Measurements from ENCODE around the gene PGAP6. TPM values are rescaled to one million over a fixed set of nuclear protein-coding genes. Genes with fewer than 3 reads are reported as not detected.
"Not testable (repeated sequence)": the region's sequence is repeated elsewhere in the genome, so short reads cannot be mapped to it uniquely, and the experiment has no call there.

The PGAP6 gene
- total RNA-seq, 1 donor from 2014 or later = 36.3 TPM

DNA sequence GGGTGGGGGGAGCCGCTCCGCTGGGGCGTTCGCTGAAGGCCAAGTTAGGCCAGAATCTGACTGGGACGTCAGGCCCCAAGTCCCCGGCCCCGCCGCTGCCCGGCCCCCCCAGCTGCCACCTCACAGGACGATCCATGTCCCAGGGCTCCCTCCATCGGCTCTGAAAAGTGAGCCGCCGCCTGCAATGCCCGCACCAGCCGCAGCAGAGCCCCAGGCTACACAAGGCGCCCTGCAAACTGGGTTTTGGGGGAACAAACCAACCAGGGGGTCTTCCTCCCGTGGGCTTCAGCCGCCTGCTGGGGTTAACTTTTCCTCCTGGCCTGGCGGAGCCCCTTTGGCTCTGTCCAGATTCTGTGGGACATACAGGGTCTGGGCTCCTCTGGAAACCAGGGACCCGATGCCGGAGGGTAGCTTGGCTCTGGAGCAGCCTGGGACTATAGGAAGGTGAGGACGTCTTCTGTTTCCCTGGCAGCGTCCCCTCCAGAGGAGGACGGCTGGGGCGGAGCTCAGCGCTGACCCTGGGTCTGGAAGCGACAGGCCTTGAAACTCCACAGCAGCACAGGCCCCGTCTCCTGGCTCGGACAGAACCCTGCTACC, 16.1 kb upstream of the PGAP6 start:
- peaks cover 11% of the 10 kb centered on the region for H3K27me3 Mint-ChIP-seq (ENCODE audit: insufficient read depth)
- no peaks in the 10 kb centered on the region for H3K9me3 Mint-ChIP-seq
- H3K4me3 Mint-ChIP-seq = peak overlapping the region; percentile 87
- intact Hi-C loops (cut with micrococcal nuclease) = no loop called here
- H3K4me1 Mint-ChIP-seq (ENCODE audit: low read depth) = peaks cover 19% of the 10 kb centered on the region
- H3K36me3 Mint-ChIP-seq (ENCODE audit: low read depth) = no peaks in the 10 kb centered on the region
- no peak overlapping the region for H3K27ac Mint-ChIP-seq
- no peak for DNase-seq (ENCODE audit: low spot score)

- H3K4me3 Mint-ChIP-seq = peak within 1 kb of the TSS; percentile 87
- intact Hi-C loops (cut with micrococcal nuclease) = no loop called here
- peaks cover 20% of the 10 kb centered on the region for H3K4me1 Mint-ChIP-seq (ENCODE audit: low read depth)
- peak within 1 kb of the TSS; percentile 73 for H3K27ac Mint-ChIP-seq
- peaks cover 11% of the 10 kb centered on the region for H3K27me3 Mint-ChIP-seq (ENCODE audit: insufficient read depth)
- H3K36me3 Mint-ChIP-seq (ENCODE audit: low read depth) = no peaks in the 10 kb centered on the region
- DNase-seq (ENCODE audit: low spot score) = no peak
- peaks cover under 1% of the 10 kb centered on the region for H3K9me3 Mint-ChIP-seq
These were observed 15.4 kb upstream of the PGAP6 start, which contains the start of gene NME4 for GRCh38 chr16:397135-397661. Gene NME4 (plus strand): TSS chr16:397199. CDS start chr16:397223, 24 bp downstream.

GRCh38 chr16:396605-397004, 14.8 kb upstream of the PGAP6 start:
- H3K27me3 Mint-ChIP-seq (ENCODE audit: insufficient read depth) = peaks cover 11% of the 10 kb centered on the region
- H3K27ac Mint-ChIP-seq = peak overlapping the region; percentile 73
- no peaks in the 10 kb centered on the region for H3K36me3 Mint-ChIP-seq (ENCODE audit: low read depth)
- peaks cover 6% of the 10 kb centered on the region for H3K9me3 Mint-ChIP-seq
- peaks cover 25% of the 10 kb centered on the region for H3K4me1 Mint-ChIP-seq (ENCODE audit: low read depth)
- no peak for DNase-seq (ENCODE audit: low spot score)
- intact Hi-C loops (cut with micrococcal nuclease) = no loop called here
- peak overlapping the region; percentile 78 for H3K4me3 Mint-ChIP-seq

- H3K4me3 Mint-ChIP-seq = peak overlapping the region; percentile 78
- peaks cover 11% of the 10 kb centered on the region for H3K27me3 Mint-ChIP-seq (ENCODE audit: insufficient read depth)
- peaks cover 6% of the 10 kb centered on the region for H3K9me3 Mint-ChIP-seq
- no peaks in the 10 kb centered on the region for H3K36me3 Mint-ChIP-seq (ENCODE audit: low read depth)
- peaks cover 25% of the 10 kb centered on the region for H3K4me1 Mint-ChIP-seq (ENCODE audit: low read depth)
- H3K27ac Mint-ChIP-seq = no peak overlapping the region
- no peak for DNase-seq (ENCODE audit: low spot score)
- intact Hi-C loops (cut with micrococcal nuclease) = no loop called here
These were observed 14.4 kb upstream of the PGAP6 start for GRCh38 chr16:396199-396598.

- intact Hi-C loops (cut with micrococcal nuclease) = loop anchor here (1.0 kb wide), 1 partner anchor 95 kb away; no protein-coding TSS in a partner anchor
- no peak overlapping the region for H3K4me3 Mint-ChIP-seq
- peaks cover 15% of the 10 kb centered on the region for H3K27me3 Mint-ChIP-seq (ENCODE audit: insufficient read depth)
- peaks cover 15% of the 10 kb centered on the region for H3K4me1 Mint-ChIP-seq (ENCODE audit: low read depth)
- H3K27ac Mint-ChIP-seq = no peak overlapping the region
- no peak for DNase-seq (ENCODE audit: low spot score)
- H3K9me3 Mint-ChIP-seq = peaks cover 6% of the 10 kb centered on the region
- no peaks in the 10 kb centered on the region for H3K36me3 Mint-ChIP-seq (ENCODE audit: low read depth)
These were observed 10.8 kb upstream of the PGAP6 start for GRCh38 chr16:392450-393030.

- Mint-ChIP-seq H3K4me3 (no peak overlapping the region), H3K27me3 (ENCODE audit: insufficient read depth) (peaks cover 15% of the 10 kb centered on the region), H3K36me3 (ENCODE audit: low read depth) (no peaks in the 10 kb centered on the region), H3K27ac (peak overlapping the region; percentile 63), H3K4me1 (ENCODE audit: low read depth) (peaks cover 15% of the 10 kb centered on the region), H3K9me3 (peaks cover 6% of the 10 kb centered on the region)
- intact Hi-C loops (cut with micrococcal nuclease) = loop anchor here (1.0 kb wide), 1 partner anchor 95 kb away; no protein-coding TSS in a partner anchor
- peak; percentile 46 for DNase-seq (ENCODE audit: low spot score)
These were observed 10.1 kb upstream of the PGAP6 start for GRCh38 chr16:391885-392335.

GRCh38 chr16:389352-389751, 7.6 kb upstream of the PGAP6 start:
- Mint-ChIP-seq H3K27me3 (ENCODE audit: insufficient read depth) (peaks cover 7% of the 10 kb centered on the region), H3K4me1 (ENCODE audit: low read depth) (peaks cover 6% of the 10 kb centered on the region), H3K9me3 (peaks cover 6% of the 10 kb centered on the region), H3K36me3 (ENCODE audit: low read depth) (no peaks in the 10 kb centered on the region), H3K27ac (no peak overlapping the region), H3K4me3 (no peak overlapping the region)
- intact Hi-C loops (cut with micrococcal nuclease) = no loop called here
- no peak for DNase-seq (ENCODE audit: low spot score)

DNA sequence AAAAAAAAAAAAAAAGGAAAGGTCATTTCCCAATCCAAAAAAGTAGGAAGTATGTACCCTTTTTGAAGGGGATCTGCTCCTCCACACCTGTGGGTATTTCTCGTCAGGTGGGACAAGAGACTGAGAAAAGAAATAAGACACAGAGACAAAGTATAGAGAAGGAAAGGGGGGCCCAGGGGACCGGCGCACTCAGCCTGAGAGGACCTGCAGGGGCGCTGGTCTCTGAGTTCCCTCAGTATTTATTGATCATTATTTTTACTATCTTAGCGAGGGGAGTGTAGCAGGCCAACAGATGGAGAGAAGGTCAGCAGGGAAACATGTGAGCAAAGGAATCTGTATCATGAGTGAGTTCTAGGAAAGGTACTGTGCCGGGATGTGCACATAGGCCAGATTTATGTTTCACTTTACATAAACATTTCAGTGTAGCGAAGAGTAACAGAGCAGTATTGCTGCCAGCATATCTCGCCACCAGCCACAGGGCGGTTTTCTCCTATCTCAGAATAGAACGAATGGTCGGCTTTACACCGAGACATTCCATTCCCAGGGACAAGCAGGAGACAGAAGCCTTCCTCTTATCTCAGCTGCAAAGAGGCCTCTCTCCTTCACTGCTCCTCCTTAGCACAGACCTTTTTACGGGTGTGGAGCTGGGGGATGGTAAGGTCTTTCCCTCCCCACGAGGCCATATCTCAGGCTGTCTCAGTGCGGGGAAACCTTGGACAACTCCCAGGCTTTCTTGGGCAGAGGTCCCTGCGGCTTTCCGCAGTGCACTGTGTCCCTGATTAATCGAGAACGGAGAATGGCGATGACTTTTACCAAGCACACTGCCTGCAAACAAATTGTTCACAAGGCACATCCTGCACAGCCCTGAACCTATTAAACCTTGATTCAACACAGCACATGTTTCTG, 6.2 kb upstream of the PGAP6 start:
- H3K36me3 Mint-ChIP-seq (ENCODE audit: low read depth); DNase-seq (ENCODE audit: low spot score); H3K4me3 Mint-ChIP-seq; H3K9me3 Mint-ChIP-seq; intact Hi-C loops (cut with micrococcal nuclease); H3K27ac Mint-ChIP-seq: not testable (repeated sequence)
- Mint-ChIP-seq H3K27me3 (ENCODE audit: insufficient read depth) (peaks cover 14% of the 10 kb centered on the region), H3K4me1 (ENCODE audit: low read depth) (peaks cover 12% of the 10 kb centered on the region)

DNA sequence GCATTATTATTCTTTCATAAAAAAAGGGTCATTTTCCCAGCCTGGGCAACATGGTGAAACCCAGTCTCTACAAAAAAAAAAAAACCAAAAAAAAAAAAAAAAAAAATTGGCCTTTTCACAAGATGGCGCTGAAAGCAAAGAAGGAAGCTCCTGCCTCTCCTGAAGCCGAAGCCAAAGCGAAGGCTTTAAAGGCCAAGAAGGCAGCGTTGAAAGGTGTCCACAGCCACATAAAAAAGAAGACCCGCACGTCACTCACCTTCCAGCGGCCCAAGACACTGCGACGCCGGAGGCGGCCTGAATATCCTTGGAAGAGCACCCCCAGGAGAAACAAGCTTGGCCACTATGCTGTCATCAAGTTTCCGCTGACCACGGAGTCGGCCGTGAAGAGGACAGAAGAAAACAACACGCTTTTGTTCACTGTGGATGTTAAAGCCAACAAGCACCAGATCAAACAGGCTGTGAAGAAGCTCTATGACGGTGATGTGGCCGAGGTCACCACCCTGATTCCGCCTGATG, 4.9 kb upstream of the PGAP6 start:
- Mint-ChIP-seq H3K36me3 (ENCODE audit: low read depth) (no peaks in the 10 kb centered on the region), H3K27ac (no peak overlapping the region), H3K9me3 (peaks cover under 1% of the 10 kb centered on the region), H3K4me1 (ENCODE audit: low read depth) (peaks cover 7% of the 10 kb centered on the region), H3K4me3 (no peak overlapping the region), H3K27me3 (ENCODE audit: insufficient read depth) (peaks cover 19% of the 10 kb centered on the region)
- no peak for DNase-seq (ENCODE audit: low spot score)
- intact Hi-C loops (cut with micrococcal nuclease) = no loop called here

DNA sequence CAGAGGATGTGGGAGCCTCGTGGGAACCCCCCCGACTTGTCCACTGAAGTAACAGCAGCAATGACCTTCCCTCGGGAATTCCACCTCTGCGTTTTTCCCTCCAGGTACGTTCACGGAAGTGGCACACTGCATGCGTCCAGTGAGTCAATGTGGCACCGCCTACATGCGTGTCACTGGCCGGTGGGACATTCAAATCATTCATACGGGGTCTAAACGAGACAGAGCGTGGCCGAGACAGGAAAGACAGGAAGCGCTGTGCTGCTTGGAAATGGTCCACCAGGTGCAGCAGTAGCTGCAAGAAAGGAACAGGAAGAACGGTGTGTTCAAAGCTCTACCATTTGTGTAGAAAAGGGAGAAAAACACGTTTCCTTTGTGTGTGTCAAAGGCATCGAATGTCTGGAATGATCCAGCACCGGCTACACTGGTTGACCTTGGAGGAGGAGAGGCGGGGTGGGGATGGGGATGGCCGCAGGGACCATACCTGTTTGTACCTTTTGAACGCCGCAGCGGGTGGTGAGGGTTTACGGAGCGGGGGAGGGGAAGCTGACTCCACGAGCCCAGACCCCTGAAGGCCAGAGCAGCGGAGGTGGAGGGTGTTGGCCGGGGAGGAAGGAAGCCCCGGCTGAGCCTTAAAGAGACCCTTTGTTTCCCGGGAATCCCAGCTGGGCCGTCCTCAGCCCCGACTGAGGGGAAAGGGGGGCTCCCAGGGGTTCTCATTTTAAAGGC, 1.7 kb upstream of the PGAP6 start:
- no peaks in the 10 kb centered on the region for H3K36me3 Mint-ChIP-seq (ENCODE audit: low read depth)
- peak overlapping the region; percentile 82 for H3K4me3 Mint-ChIP-seq
- H3K27ac Mint-ChIP-seq = peak overlapping the region; percentile 36
- H3K9me3 Mint-ChIP-seq = no peaks in the 10 kb centered on the region
- peaks cover 16% of the 10 kb centered on the region for H3K27me3 Mint-ChIP-seq (ENCODE audit: insufficient read depth)
- intact Hi-C loops (cut with micrococcal nuclease) = loop anchor here (2.0 to 5.0 kb wide), 3 partner anchors 31 to 254 kb away; partner anchors contain the start of genes AXIN1, CAPN15 and METTL26
- no peak for DNase-seq (ENCODE audit: low spot score)
- H3K4me1 Mint-ChIP-seq (ENCODE audit: low read depth) = peaks cover 7% of the 10 kb centered on the region

- no peak for DNase-seq (ENCODE audit: low spot score)
- H3K27ac Mint-ChIP-seq = no peak overlapping the region
- H3K27me3 Mint-ChIP-seq (ENCODE audit: insufficient read depth) = peaks cover 14% of the 10 kb centered on the region
- H3K9me3 Mint-ChIP-seq = no peaks in the 10 kb centered on the region
- peak overlapping the region; percentile 66 for H3K4me3 Mint-ChIP-seq
- no peaks in the 10 kb centered on the region for H3K36me3 Mint-ChIP-seq (ENCODE audit: low read depth)
- peaks cover 7% of the 10 kb centered on the region for H3K4me1 Mint-ChIP-seq (ENCODE audit: low read depth)
- intact Hi-C loops (cut with micrococcal nuclease) = loop anchor here (1.0 to 5.0 kb wide), 4 partner anchors 11 to 256 kb away; partner anchors contain the start of genes CAPN15, METTL26, MRPL28 and RAB11FIP3
These were observed 578 bp downstream of the PGAP6 start for GRCh38 chr16:381012-381788.

Measured in activated T-helper 1 cell treated with anti-CD3 and anti-CD28 coated beads, Interleukin-12 subunit alpha, Interleukin-12 subunit beta, Interleukin-2, Interleukin-4 antibody, amounts not matched to agents 30 ng/mL and 10 ng/mL and 1 ng/mL, durations not matched to agents 14 hours and 24 hours and 36 hours (primary cell).